Measurements from ENCODE around the gene CCR4. TPM values are rescaled to one million over a fixed set of nuclear protein-coding genes. Genes with fewer than 3 reads are reported as not detected.

The CCR4 gene
- total and polyA plus RNA-seq, 10 of the 15 experiments (the other 5 are each of a cell fraction or from before 2014, with no cell fraction given), result 0.41 to 12.4 (median 5.3) TPM

- WGBS (ENCODE audit: insufficient coverage, insufficient replicate concordance, low lambda C conversion rate, missing lambda C conversion rate), result 44% methylated on average over 3 of the region's 3 CpGs
- H3K9ac ChIP-seq (ENCODE audit: control insufficient read depth, insufficient read depth, low read length), result no peak overlapping the region; the same call in 1 of the 2 replicates
- intact Hi-C loops (cut with micrococcal nuclease; ENCODE audit: unreplicated experiment), result loop anchor here (2.0 kb wide), 1 partner anchor 31 kb away; no protein-coding TSS in a partner anchor
- H3K4me2 ChIP-seq (ENCODE audit: control insufficient read depth, insufficient read depth), result peak overlapping the region; percentile 57
- H3K27me3 ChIP-seq (replicated peaks in 1 of 2; ENCODE audit: control insufficient read depth in 2 of 2, insufficient read depth in 2 of 2, low read length in 1 of 2), result no peaks in the 10 kb centered on the region
- peak overlapping the region; percentile 70 for H3K27ac ChIP-seq (ENCODE audit: control insufficient read depth, insufficient read depth)
- in situ Hi-C loops (cut with MboI), result no loop called here
- TF ChIP-seq ATF7 (IDR thresholded peaks at IDR 0.05; ENCODE audit: low read depth) (peak; percentile 53), STAT3 (IDR thresholded peaks at IDR 0.05; ENCODE audit: low read depth, low read length) (0 out of 2 replicates have a peak, but pooled peaks have one; percentile 3), CREB1 (IDR thresholded peaks at IDR 0.05; ENCODE audit: low read depth) (no peak), NFYA (IDR thresholded peaks at IDR 0.05; ENCODE audit: borderline replicate concordance, low read depth, low read length) (no peak), NFYB (IDR thresholded peaks at IDR 0.05; ENCODE audit: insufficient read depth, low read depth, low read length) (no peak)
- H4K20me1 ChIP-seq (ENCODE audit: control insufficient read depth, insufficient read depth), result no peaks in the 10 kb centered on the region
- SMC1A ChIA-PET (ENCODE audit: uncharacterized antibody, unreplicated experiment), result interaction anchor here (1.1 to 1.5 kb wide), 2 partner anchors 11 to 104 kb away, joined by 3 to 5 read pairs; no protein-coding TSS in a partner anchor
- H3K4me1 ChIP-seq (ENCODE audit: control insufficient read depth, insufficient read depth, low read length), result peaks cover 6% of the 10 kb centered on the region
- H2AFZ ChIP-seq (ENCODE audit: control insufficient read depth, low read depth, low read length), result peak overlapping the region; percentile 54; the same call in 1 of the 2 replicates
- FAIRE-seq, result no peak
- no peak for DNase-seq (ENCODE audit: low read depth, low spot score)
- RAD21 ChIA-PET (ENCODE audit: unreplicated experiment), result interaction anchor here (1.2 to 1.6 kb wide), 3 partner anchors 32 to 43 kb away, joined by 3 to 5 read pairs (median 4); partner anchors contain the start of gene CCR4
- H3K9me3 ChIP-seq (replicated peaks; ENCODE audit: control insufficient read depth, insufficient read depth, low read length), result no peaks in the 10 kb centered on the region
- H3K79me2 ChIP-seq (ENCODE audit: control insufficient read depth, insufficient read depth, low read length), result no peaks in the 10 kb centered on the region
- ATAC-seq, result peak; percentile 46
- no TSS peak for BruUV-seq (replicated peaks)
- POLR2A ChIA-PET, result interaction anchor here (1.2 kb wide), 1 partner anchor 9 kb away, joined by 3 read pairs; no protein-coding TSS in a partner anchor
- H3K4me3 ChIP-seq, result no peak overlapping the region
- no peaks in the 10 kb centered on the region for H3K36me3 ChIP-seq (ENCODE audit: control insufficient read depth in 2 of 2, insufficient read depth in 2 of 2, low read length in 1 of 2)
- CTCF ChIA-PET, result interaction anchor here (0.7 to 1.3 kb wide), 3 partner anchors 31 to 795 kb away, joined by 3 to 4 read pairs (median 3); no protein-coding TSS in a partner anchor
Observed at GRCh38 chr3:32992310-32992686, 40.9 kb downstream of the CCR4 start.

- Histone ChIP-seq H4K20me1 (ENCODE audit: control insufficient read depth, insufficient read depth) (no peaks in the 10 kb centered on the region), H2AFZ (ENCODE audit: control insufficient read depth, low read depth, low read length) (no peak overlapping the region), H3K9me3 (replicated peaks; ENCODE audit: control insufficient read depth, insufficient read depth, low read length) (no peaks in the 10 kb centered on the region), H3K4me1 (ENCODE audit: control insufficient read depth, insufficient read depth, low read length) (peaks cover 6% of the 10 kb centered on the region), H3K79me2 (ENCODE audit: control insufficient read depth, insufficient read depth, low read length) (no peaks in the 10 kb centered on the region), H3K36me3 (ENCODE audit: control insufficient read depth in 2 of 2, insufficient read depth in 2 of 2, low read length in 1 of 2) (no peaks in the 10 kb centered on the region), H3K27me3 (replicated peaks in 1 of 2; ENCODE audit: control insufficient read depth in 2 of 2, insufficient read depth in 2 of 2, low read length in 1 of 2) (no peaks in the 10 kb centered on the region), H3K27ac (ENCODE audit: control insufficient read depth, insufficient read depth) (no peak overlapping the region), H3K4me3 (no peak overlapping the region), H3K9ac (ENCODE audit: control insufficient read depth, insufficient read depth, low read length) (no peak overlapping the region), H3K4me2 (ENCODE audit: control insufficient read depth, insufficient read depth) (no peak overlapping the region)
- ChIA-PET SMC1A (ENCODE audit: uncharacterized antibody, unreplicated experiment) (no interaction called here), POLR2A (no interaction called here), CTCF (no interaction called here), RAD21 (ENCODE audit: unreplicated experiment) (interaction anchor here (1.6 kb wide), 1 partner anchor 34 kb away, joined by 3 read pairs; no protein-coding TSS in a partner anchor)
- DNase-seq (ENCODE audit: low read depth, low spot score) (no peak), ATAC-seq (no peak), FAIRE-seq (no peak)
- intact Hi-C loops (cut with micrococcal nuclease; ENCODE audit: unreplicated experiment) (no loop called here), in situ Hi-C loops (cut with MboI) (no loop called here)
- WGBS (ENCODE audit: insufficient coverage, insufficient replicate concordance, low lambda C conversion rate, missing lambda C conversion rate), result 94% methylated on average over 5 of the region's 5 CpGs
- no TSS peak for BruUV-seq (replicated peaks)
- TF ChIP-seq ATF7 (IDR thresholded peaks at IDR 0.05; ENCODE audit: low read depth) (no peak), CBX3 (IDR thresholded peaks at IDR 0.05; ENCODE audit: borderline replicate concordance, low read depth) (no peak), HDGF (IDR thresholded peaks at IDR 0.05) (no peak), FOS (IDR thresholded peaks at IDR 0.05; ENCODE audit: borderline replicate concordance, extremely low read depth, insufficient read length) (no peak), ETV6 (conservative IDR thresholded peaks at IDR 0.05 in 1 of 2, IDR thresholded peaks at IDR 0.05 in 1 of 2; ENCODE audit: borderline replicate concordance in 1 of 2, low read depth in 1 of 2) (no peak), ATF2 (IDR thresholded peaks at IDR 0.05; ENCODE audit: low read length) (no peak), BRCA1 (IDR thresholded peaks at IDR 0.05; ENCODE audit: low read depth, low read length) (no peak), TCF7 (IDR thresholded peaks at IDR 0.05; ENCODE audit: borderline replicate concordance) (no peak), MXI1 (IDR thresholded peaks at IDR 0.05; ENCODE audit: low read depth, low read length) (no peak), WRNIP1 (IDR thresholded peaks at IDR 0.05; ENCODE audit: borderline replicate concordance, low read depth, low read length) (no peak), RB1 (IDR thresholded peaks at IDR 0.05; ENCODE audit: borderline replicate concordance) (no peak)
- TF ChIP-seq, protein P1, sequence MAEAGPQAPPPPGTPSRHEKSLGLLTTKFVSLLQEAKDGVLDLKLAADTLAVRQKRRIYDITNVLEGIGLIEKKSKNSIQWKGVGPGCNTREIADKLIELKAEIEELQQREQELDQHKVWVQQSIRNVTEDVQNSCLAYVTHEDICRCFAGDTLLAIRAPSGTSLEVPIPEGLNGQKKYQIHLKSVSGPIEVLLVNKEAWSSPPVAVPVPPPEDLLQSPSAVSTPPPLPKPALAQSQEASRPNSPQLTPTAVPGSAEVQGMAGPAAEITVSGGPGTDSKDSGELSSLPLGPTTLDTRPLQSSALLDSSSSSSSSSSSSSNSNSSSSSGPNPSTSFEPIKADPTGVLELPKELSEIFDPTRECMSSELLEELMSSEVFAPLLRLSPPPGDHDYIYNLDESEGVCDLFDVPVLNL (IDR thresholded peaks at IDR 0.05; ENCODE audit: low read depth, low read length), result no peak
Observed at GRCh38 chr3:32994045-32994444, 42.6 kb downstream of the CCR4 start.

All from GM12878 (cell line).